GM04504 (cell line): ENCODE results near the gene MOCS2.

Experiments
- DNase-seq: peaks from one replicate; pipeline ENCODE4 v3.0.0-alpha.2; 2012; ENCODE audit warnings: low read depth

Gene MOCS2

GRCh38 chr5:53052499-53052898 lies 57.1 kb downstream of the MOCS2 start:
- DNase-seq = no peak

GRCh38 chr5:53048248-53048647 lies 61.3 kb downstream of the MOCS2 start:
- no peak for DNase-seq
